Duodenal mucosa (tissue), 2 donors: ENCODE data around the gene MAP3K2.

ENCODE experiments used
- H3K27ac ChIP-seq: one replicate; pipeline ENCODE4 v1.7.0; 2013; ENCODE audit warnings: low read depth, low read length
- H3K27me3 ChIP-seq, 2 donors: one replicate each; pipeline ENCODE4 v1.7.0; 2013; ENCODE audit warnings: low read length in 2 of 2, control low read depth in 1 of 2; ENCODE audit not compliant: insufficient read depth in 2 of 2, control insufficient read depth in 1 of 2
- H3K36me3 ChIP-seq, 2 donors: one replicate each; pipeline ENCODE4 v1.7.0; 2013; ENCODE audit warnings: low read length in 2 of 2, control low read depth in 1 of 2; ENCODE audit not compliant: insufficient read depth in 2 of 2, control insufficient read depth in 1 of 2
- H3K4me1 ChIP-seq, 2 donors: one replicate each; pipeline ENCODE4 v1.7.0; 2013; ENCODE audit warnings: low read length in 2 of 2, control low read depth in 1 of 2; ENCODE audit not compliant: insufficient read depth in 2 of 2, control insufficient read depth in 1 of 2
- H3K4me3 ChIP-seq, 2 donors: one replicate each; pipeline ENCODE4 v1.7.0; 2013; ENCODE audit warnings: low read length in 2 of 2, low read depth in 1 of 2
- H3K9ac ChIP-seq, 2 donors: one replicate each; pipeline ENCODE4 v1.7.0; 2013; ENCODE audit warnings: low read length in 2 of 2, low read depth in 1 of 2
- H3K9me3 ChIP-seq, 2 donors: one replicate each; pipeline ENCODE4 v1.7.0; 2013; ENCODE audit warnings: low read length in 2 of 2, control low read depth in 1 of 2; ENCODE audit not compliant: control insufficient read depth in 1 of 2

Gene MAP3K2

GRCh38 chr2:127406454-127406853 lies 18.7 kb upstream of the MAP3K2 start:
- H3K36me3 ChIP-seq = no peaks in the 10 kb centered on the region
- H3K27ac ChIP-seq = no peak overlapping the region
- no peak overlapping the region for H3K9ac ChIP-seq
- H3K4me3 ChIP-seq = no peak overlapping the region
- H3K4me1 ChIP-seq = peaks cover 46 to 48% of the 10 kb centered on the region in 2 donors
- H3K9me3 ChIP-seq = no peaks in the 10 kb centered on the region
- H3K27me3 ChIP-seq = no peaks in the 10 kb centered on the region

- no peaks in the 10 kb centered on the region for H3K9me3 ChIP-seq
- no peaks in the 10 kb centered on the region for H3K36me3 ChIP-seq
- peaks cover 45 to 56% of the 10 kb centered on the region in 2 donors for H3K4me1 ChIP-seq
- H3K9ac ChIP-seq = no peak overlapping the region
- no peaks in the 10 kb centered on the region for H3K27me3 ChIP-seq
- H3K4me3 ChIP-seq = no peak overlapping the region
- H3K27ac ChIP-seq = no peak overlapping the region
Measured at GRCh38 chr2:127405255-127405610, 17.5 kb upstream of the MAP3K2 start.

GRCh38 chr2:127404466-127405254 lies 16.9 kb upstream of the MAP3K2 start:
- Histone ChIP-seq H3K4me3 (no peak overlapping the region), H3K27ac (no peak overlapping the region), H3K9me3 (no peaks in the 10 kb centered on the region), H3K27me3 (no peaks in the 10 kb centered on the region), H3K9ac (no peak overlapping the region), H3K36me3 (no peaks in the 10 kb centered on the region), H3K4me1 (peaks cover 50 to 59% of the 10 kb centered on the region in 2 donors)

- H3K4me1 ChIP-seq = peaks cover 54 to 58% of the 10 kb centered on the region in 2 donors
- H3K9ac ChIP-seq = no peak overlapping the region
- H3K36me3 ChIP-seq = no peaks in the 10 kb centered on the region
- H3K4me3 ChIP-seq = no peak overlapping the region
- H3K27me3 ChIP-seq = no peaks in the 10 kb centered on the region
- no peak overlapping the region for H3K27ac ChIP-seq
- no peaks in the 10 kb centered on the region for H3K9me3 ChIP-seq
Measured at GRCh38 chr2:127403460-127403859, 15.7 kb upstream of the MAP3K2 start.

- Histone ChIP-seq H3K9ac (peak overlapping the region; percentile 61 to 66), H3K9me3 (no peaks in the 10 kb centered on the region), H3K4me1 (peaks cover 61 to 63% of the 10 kb centered on the region in 2 donors), H3K27me3 (no peaks in the 10 kb centered on the region), H3K36me3 (no peaks in the 10 kb centered on the region), H3K4me3 (peak overlapping the region; percentile 12 to 50), H3K27ac (peak overlapping the region; percentile 91)
Measured at GRCh38 chr2:127401757-127402695, 14.3 kb upstream of the MAP3K2 start.

GRCh38 chr2:127400897-127401756 lies 13.4 kb upstream of the MAP3K2 start:
- Histone ChIP-seq H3K9ac (peak overlapping the region; percentile 61 to 66), H3K27me3 (no peaks in the 10 kb centered on the region), H3K4me1 (peaks cover 61 to 63% of the 10 kb centered on the region in 2 donors), H3K36me3 (no peaks in the 10 kb centered on the region), H3K9me3 (no peaks in the 10 kb centered on the region), H3K4me3 (peak overlapping the region; percentile 44 to 50), H3K27ac (peak overlapping the region; percentile 91)

GRCh38 chr2:127400533-127400896 lies 12.7 kb upstream of the MAP3K2 start:
- no peaks in the 10 kb centered on the region for H3K9me3 ChIP-seq
- H3K36me3 ChIP-seq = no peaks in the 10 kb centered on the region
- peaks cover 57 to 60% of the 10 kb centered on the region in 2 donors for H3K4me1 ChIP-seq
- H3K27me3 ChIP-seq = no peaks in the 10 kb centered on the region
- H3K9ac ChIP-seq = peak overlapping the region; percentile 4 to 66
- peak overlapping the region; percentile 91 for H3K27ac ChIP-seq
- peak overlapping the region; percentile 41 to 44 for H3K4me3 ChIP-seq

GRCh38 chr2:127398239-127398590 lies 10.4 kb upstream of the MAP3K2 start:
- Histone ChIP-seq H3K27ac (peak overlapping the region; percentile 24), H3K27me3 (no peaks in the 10 kb centered on the region), H3K4me3 (peak overlapping the region in 1 of 2 donors; percentile 40), H3K9me3 (no peaks in the 10 kb centered on the region), H3K36me3 (no peaks in the 10 kb centered on the region), H3K9ac (peak overlapping the region in 1 of 2 donors; percentile 51), H3K4me1 (peaks cover 45 to 48% of the 10 kb centered on the region in 2 donors)

GRCh38 chr2:127397568-127398238 lies 9.9 kb upstream of the MAP3K2 start:
- H3K9me3 ChIP-seq = no peaks in the 10 kb centered on the region
- no peaks in the 10 kb centered on the region for H3K36me3 ChIP-seq
- H3K4me3 ChIP-seq = peak overlapping the region in 1 of 2 donors; percentile 40
- H3K9ac ChIP-seq = peak overlapping the region in 1 of 2 donors; percentile 51
- H3K4me1 ChIP-seq = peaks cover 40 to 44% of the 10 kb centered on the region in 2 donors
- H3K27ac ChIP-seq = peak overlapping the region; percentile 24
- no peaks in the 10 kb centered on the region for H3K27me3 ChIP-seq
